ENCODE data around the gene GPR32. TPM values are rescaled to one million over a fixed set of nuclear protein-coding genes. Genes with fewer than 3 reads are reported as not detected.
"Not testable (repeated sequence)": the region's sequence is repeated elsewhere in the genome, so short reads cannot be mapped to it uniquely, and the experiment has no call there.

GPR32 gene
- total RNA-seq, 1 donor from 2014 or later = not detected

DNA sequence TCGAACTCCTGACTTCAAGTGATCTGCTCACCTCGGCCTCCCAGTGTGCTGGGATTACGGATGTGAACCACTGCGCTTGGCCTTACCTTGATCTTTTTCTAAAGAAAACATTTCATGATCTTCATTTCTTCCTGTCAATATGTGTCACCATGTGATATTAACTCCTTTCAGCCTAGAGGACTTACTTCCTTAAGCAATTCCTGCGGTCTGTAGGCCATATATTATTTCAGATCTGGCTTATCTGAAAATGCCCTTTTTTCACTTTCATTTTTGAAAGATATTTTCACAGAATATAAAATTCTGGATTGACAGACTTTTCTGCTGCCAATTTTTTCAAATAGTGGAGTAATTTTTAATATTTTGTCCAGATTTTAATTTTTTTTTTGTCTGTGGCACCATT lies 2.0 kb upstream of the GPR32 start:
- no peak for TF ChIP-seq CTCF (conservative IDR thresholded peaks at IDR 0.05)
- Mint-ChIP-seq H3K27me3 (peaks cover 25% of the 10 kb centered on the region), H3K4me3 (no peak overlapping the region), H3K27ac (no peak overlapping the region), H3K4me1 (ENCODE audit: unreplicated experiment) (no peaks in the 10 kb centered on the region), H3K36me3 (no peaks in the 10 kb centered on the region), H3K9me3 (no peaks in the 10 kb centered on the region)
- DNase-seq (ENCODE audit: extremely low spot score, unreplicated experiment) = no peak

GRCh38 chr19:50770888-50771287 lies 624 bp downstream of the GPR32 start:
- Mint-ChIP-seq H3K27me3 (peaks cover 39% of the 10 kb centered on the region), H3K4me1 (ENCODE audit: unreplicated experiment) (no peaks in the 10 kb centered on the region), H3K36me3 (no peaks in the 10 kb centered on the region), H3K9me3 (no peaks in the 10 kb centered on the region), H3K4me3 (no peak overlapping the region), H3K27ac (no peak overlapping the region)
- DNase-seq (ENCODE audit: extremely low spot score, unreplicated experiment) = no peak
- TF ChIP-seq CTCF (conservative IDR thresholded peaks at IDR 0.05) = no peak

DNA sequence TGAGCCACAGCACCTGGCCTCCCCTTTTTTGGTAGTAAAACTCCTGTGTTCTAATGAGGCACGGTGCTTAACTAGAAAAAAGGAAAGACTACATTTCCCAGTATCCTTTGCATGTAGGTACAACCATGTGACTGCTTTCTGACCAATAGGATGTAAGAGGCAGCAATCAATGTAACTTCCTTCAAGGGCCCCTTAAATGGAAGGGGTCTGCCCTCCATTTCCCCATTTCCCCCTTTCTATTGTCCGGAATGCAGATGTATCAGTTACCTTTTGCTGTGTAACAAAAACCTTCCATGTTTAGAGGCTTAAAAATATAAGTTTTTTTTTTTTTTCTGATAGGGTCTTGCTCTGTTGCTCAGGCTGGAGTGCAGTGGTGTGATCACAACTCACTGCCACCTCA lies 2.2 kb downstream of the GPR32 start:
- TF ChIP-seq CTCF (conservative IDR thresholded peaks at IDR 0.05) = no peak
- Mint-ChIP-seq H3K4me1 (ENCODE audit: unreplicated experiment) (no peaks in the 10 kb centered on the region), H3K27ac (no peak overlapping the region), H3K36me3 (no peaks in the 10 kb centered on the region), H3K9me3 (no peaks in the 10 kb centered on the region), H3K4me3 (no peak overlapping the region), H3K27me3 (peaks cover 44% of the 10 kb centered on the region)
- no peak for DNase-seq (ENCODE audit: extremely low spot score, unreplicated experiment)

- not testable (repeated sequence) for H3K9me3 Mint-ChIP-seq; H3K36me3 Mint-ChIP-seq; DNase-seq (ENCODE audit: extremely low spot score, unreplicated experiment); H3K4me1 Mint-ChIP-seq (ENCODE audit: unreplicated experiment); H3K4me3 Mint-ChIP-seq; H3K27ac Mint-ChIP-seq
- H3K27me3 Mint-ChIP-seq = peaks cover 48% of the 10 kb centered on the region
Observed at GRCh38 chr19:50772912-50773311, 2.6 kb downstream of the GPR32 start.

- H3K36me3 Mint-ChIP-seq; H3K9me3 Mint-ChIP-seq; H3K4me1 Mint-ChIP-seq (ENCODE audit: unreplicated experiment); H3K4me3 Mint-ChIP-seq; H3K27ac Mint-ChIP-seq; DNase-seq (ENCODE audit: extremely low spot score, unreplicated experiment): not testable (repeated sequence)
- H3K27me3 Mint-ChIP-seq = peaks cover 50% of the 10 kb centered on the region
Observed at GRCh38 chr19:50773454-50773853, 3.2 kb downstream of the GPR32 start.

DNA sequence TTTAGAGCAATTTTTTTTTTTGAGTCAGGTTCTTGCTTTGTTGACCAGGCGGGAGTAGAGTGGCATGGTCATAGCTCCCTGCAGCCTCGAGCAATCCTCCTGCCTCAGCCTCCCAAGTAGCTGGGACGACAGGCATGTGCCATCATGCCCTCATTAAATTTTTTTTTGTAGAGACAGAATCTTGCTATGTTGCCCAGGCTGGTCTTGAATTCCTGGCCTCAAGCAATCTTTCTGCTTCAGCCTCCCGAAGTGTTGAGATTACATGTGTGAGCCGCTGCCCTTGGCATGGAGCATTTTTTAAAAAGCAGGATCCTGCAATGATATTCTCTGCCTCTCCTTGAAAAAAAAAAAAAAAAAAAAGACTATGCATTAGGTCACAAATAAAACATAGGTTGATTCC lies 5.9 kb downstream of the GPR32 start:
- TF ChIP-seq CTCF (conservative IDR thresholded peaks at IDR 0.05) = no peak
- Mint-ChIP-seq H3K36me3 (no peaks in the 10 kb centered on the region), H3K4me3 (no peak overlapping the region), H3K27ac (no peak overlapping the region), H3K9me3 (no peaks in the 10 kb centered on the region), H3K27me3 (peaks cover 72% of the 10 kb centered on the region), H3K4me1 (ENCODE audit: unreplicated experiment) (peaks cover 4% of the 10 kb centered on the region)
- DNase-seq (ENCODE audit: extremely low spot score, unreplicated experiment) = no peak

DNA sequence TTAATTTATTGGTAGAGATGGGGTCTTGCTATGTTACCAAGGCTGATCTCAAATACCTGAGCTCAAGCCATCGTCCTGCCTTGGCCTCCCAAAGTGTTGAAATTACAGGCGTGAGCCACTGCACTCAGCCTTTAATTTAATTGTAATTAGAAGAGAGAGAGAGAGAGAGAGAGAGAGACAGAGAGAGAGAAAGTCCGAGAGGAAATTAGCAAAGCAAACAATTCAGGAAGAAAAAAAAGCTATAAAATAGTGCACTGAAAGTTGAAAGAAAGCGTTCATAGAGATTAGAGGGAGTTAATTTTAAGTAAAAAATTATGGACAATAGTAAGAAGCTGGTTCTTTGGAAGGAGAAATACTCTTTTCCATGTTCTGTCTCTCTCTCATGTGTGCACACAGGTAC lies 7.0 kb downstream of the GPR32 start:
- Mint-ChIP-seq H3K4me1 (ENCODE audit: unreplicated experiment) (peaks cover 4% of the 10 kb centered on the region), H3K27ac (no peak overlapping the region), H3K4me3 (no peak overlapping the region), H3K36me3 (no peaks in the 10 kb centered on the region), H3K27me3 (peaks cover 81% of the 10 kb centered on the region), H3K9me3 (no peaks in the 10 kb centered on the region)
- DNase-seq (ENCODE audit: extremely low spot score, unreplicated experiment) = no peak
- no peak for TF ChIP-seq CTCF (conservative IDR thresholded peaks at IDR 0.05)
